ENCODE data around the gene EXOSC5. TPM values are rescaled to one million over a fixed set of nuclear protein-coding genes. Genes with fewer than 3 reads are reported as not detected.
"Not testable (repeated sequence)": the region's sequence is repeated elsewhere in the genome, so short reads cannot be mapped to it uniquely, and the experiment has no call there.

Gene EXOSC5
- total RNA-seq, 1 donor from 2014 or later: 13.9 TPM

DNA sequence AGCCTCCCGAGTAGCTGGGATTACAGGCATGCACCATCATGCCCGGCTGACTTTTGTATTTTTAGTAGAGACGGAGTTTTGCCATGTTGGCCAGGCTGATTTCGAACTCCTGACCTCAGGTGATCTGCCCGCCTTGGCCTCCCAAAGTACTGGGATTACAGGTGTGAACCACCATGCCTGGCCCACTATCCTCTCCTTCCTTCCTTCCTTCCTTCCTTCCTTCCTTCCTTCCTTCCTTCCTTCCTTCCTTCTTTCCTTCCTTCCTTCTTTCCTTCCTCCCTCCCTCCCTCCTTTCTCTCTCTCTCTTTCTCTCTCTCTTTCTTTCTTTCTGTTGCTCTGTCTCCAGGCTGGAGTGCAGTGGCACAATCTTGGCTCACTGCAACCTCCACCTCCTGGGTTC is 26.0 kb downstream of the EXOSC5 start:
- DNase-seq (ENCODE audit: low read depth in 2 of 2): not testable (repeated sequence)

DNA sequence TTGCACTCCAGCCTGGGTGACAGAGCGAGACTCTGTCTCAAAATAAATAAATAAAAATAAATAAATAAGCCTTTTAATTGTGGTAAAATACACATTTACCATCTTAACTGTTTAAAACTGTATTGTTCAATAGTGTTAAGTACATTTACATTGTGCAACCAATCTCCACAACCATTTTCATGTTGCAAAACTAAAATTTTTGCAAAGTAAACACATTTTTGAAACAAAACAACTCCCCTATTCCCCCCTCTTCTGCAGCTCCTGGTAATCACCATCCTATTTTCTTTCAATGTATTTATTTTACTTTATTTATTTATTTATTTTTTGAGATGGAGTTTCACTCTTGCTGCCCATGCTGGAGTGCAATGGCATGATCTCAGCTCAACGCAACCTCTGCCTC is 27.4 kb downstream of the EXOSC5 start:
- no peak for DNase-seq (ENCODE audit: low read depth in 2 of 2)

DNA sequence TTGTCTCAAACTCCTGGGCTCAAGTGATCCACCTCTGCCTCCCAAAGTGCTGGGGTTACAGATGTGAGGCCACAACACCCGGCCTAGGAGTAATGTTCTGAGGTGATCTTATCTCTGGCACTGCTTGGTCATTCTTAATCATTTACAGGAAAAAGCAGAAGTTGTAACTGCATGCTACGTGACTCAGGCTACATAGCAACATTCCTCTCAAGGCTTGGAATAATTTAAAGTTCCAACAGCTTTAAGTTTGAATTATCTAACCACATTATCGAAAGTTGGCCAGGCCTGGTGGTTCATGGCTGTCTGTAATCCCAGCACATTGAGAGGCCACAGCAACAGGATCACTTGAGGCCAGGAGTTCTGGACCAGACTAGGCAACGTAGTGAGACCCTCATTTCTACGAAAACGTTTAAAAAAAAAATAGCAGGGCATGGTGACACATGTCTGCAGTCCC is 29.3 kb downstream of the EXOSC5 start:
- peak in 1 of 2 donors; percentile 88 for DNase-seq (ENCODE audit: low read depth in 2 of 2)

DNA sequence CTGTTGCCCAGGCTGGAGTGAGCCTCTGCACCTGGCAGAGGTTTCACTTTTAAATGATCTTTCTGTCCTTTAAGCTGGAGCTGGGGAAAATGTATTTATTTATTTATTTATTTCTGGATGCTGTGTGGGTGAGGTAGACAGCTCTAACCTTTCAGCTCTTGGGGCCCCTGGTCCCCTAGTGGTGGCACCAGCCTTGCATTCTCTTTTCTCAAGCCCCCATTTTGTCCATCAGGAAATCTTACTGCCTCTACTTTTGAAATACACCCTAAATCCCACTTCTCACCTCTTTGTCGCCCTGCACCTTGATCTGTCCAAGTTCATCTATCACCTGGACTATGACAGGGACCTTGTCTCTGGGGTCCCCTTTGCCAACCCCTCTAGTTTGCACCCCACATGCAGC is 31.1 kb downstream of the EXOSC5 start:
- no peak for DNase-seq (ENCODE audit: low read depth in 2 of 2)

DNA sequence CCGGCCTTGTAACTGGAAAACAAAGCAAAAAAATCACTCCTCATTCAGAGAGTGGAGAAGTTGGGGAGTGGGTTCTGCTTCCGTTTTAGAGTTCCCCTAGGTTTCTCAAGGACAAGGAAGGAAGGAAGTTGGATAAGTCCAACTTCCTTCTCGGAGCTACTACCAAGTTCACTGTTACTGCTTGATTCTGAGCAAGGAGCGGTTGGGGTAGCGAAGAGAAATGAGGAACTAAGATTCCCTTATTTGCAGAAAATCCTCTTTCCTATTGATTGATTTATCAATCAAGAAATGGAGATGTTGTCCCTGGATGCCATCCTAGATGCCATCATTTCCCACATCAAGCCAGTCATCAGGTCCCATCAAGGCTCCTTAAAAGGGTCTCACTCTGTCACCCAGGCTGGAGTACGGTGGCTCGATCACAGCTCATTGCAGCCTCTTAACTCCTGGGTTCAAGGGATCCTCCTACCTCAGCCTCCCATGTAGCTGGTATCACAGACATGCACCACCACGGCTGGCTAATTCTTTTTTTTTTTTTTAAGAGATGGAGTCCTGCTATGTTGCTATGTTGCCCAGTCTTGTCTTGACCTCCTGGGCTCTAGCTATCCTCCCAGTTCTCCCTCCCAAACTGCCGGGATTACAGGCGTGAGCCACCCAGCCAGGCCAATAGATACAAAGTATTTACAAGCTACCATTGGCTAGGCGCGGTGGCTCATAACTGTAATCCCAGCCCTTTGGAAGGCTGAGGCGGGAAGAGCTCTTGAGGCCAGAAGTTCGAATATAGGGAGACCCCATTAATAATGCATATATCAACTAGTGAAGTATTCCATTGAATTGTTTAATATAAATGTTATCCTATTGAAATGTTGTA is 32.4 kb downstream of the EXOSC5 start:
- no peak for DNase-seq (ENCODE audit: low read depth in 2 of 2)

DNA sequence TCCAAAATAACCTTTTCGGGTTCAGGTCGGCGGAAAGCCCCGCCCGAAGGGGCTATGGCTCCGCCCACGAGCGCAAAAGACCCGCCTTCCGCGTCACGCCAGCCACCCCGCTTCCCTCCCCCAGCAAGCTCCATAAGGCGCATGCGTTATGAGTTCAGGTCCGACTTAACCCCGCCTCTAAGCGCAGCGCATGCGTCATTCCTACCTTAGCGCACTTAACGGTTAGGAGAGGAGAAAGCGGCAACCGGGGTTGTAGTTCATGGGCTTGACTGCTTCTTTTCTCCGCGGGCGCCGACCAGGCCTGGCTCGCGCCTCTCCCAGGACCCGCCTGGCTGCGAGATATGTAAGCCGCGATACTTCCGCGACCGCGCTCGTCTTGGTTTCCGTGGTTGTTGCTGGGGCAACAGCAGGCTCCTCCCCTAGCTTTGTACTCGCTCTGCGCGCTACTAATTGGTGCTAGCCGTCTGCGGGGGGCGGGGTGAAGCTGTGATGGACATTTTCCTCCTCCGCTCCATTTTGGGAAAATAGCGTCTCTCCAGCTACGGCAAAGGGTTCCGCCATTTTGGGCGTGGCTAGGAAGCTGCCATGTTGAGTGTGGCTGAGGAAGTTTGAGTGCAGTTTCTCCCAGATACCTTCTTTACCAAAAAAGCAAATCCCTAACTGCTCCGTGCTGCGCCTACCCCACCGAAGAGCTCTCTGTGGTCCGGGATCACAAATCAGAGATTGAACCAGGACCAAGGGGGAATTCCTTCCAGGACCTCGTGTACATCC is 33.2 kb downstream of the EXOSC5 start, which contains the start of gene B9D2:
Gene B9D2 (minus strand): TSS at position 397 of the 771 bp plus-strand sequence. CDS start 630 bp downstream, outside the sequence.
- DNase-seq (ENCODE audit: low read depth in 2 of 2): peak; percentile 98 to 99

DNA sequence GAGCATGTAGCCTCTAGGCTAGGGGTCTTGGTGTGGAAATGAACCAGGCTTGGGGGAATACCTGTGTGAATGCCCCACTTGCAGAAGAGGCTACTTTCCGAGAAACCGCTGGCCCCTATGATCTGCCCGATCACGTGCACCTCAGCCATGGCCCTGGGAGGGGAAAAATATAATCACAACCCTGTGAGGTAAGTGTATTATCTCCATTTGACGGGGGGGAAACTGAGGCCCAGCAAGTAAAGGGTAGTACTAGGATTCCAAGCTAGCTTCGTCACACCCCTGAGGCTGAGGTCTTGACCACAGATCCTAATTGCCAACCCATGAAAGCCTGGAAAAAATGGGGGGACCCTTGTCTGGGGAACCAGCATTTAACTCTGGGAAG is 33.8 kb downstream of the EXOSC5 start:
- no peak for DNase-seq (ENCODE audit: low read depth in 2 of 2)

DNA sequence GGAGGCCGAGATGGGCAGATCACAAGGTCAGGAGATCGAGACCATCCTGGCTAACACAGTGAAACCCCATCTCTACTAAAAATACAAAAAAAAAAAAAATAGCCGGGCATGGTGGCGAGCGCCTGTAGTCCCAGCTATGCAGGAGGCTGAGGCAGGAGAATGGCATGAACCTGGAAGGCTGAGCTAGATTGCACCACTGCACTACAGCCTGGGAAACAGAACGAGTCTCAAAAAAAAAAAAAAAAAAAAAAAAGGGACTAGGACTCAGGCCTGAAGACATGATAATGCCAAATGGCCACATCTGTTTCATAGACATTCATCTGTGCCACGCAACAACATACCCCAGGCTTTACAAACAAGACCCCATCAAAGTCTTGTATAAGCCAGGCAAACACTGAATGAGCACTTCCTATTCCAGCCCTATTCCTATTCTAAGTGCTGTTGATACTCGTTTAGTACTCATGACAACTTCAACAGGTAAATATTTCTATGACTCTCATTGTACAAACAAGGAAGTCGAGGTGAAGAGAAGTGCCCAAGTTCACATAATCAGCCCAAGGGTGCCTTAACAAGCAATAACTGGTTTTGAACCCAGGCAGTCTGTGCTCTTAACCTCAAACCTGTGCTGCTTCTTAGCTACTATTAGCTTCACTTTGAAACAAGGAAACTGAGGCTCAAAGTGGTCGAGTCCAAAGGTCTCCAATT is 34.9 kb downstream of the EXOSC5 start:
- no peak for DNase-seq (ENCODE audit: low read depth in 2 of 2)

DNA sequence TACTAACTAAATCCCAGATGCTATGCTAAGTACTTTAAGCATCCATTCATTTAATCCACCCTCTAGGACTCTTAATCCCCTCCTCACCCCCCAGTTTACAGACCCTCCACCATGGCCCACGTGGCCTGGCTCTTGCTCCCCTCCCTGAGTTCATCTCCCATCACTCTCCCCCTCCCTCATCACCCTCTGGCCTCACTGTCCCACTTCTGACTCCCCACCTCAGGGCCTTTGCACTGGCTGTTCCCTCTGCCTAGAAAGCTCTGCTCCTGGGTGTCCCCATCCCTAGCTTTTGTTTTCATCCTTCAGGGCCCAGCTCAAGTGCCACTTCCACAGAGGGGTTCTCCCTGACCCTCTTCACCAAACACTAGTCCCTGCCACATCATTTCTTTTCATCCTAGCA is 37.4 kb downstream of the EXOSC5 start:
- DNase-seq (ENCODE audit: low read depth in 2 of 2): no peak

DNA sequence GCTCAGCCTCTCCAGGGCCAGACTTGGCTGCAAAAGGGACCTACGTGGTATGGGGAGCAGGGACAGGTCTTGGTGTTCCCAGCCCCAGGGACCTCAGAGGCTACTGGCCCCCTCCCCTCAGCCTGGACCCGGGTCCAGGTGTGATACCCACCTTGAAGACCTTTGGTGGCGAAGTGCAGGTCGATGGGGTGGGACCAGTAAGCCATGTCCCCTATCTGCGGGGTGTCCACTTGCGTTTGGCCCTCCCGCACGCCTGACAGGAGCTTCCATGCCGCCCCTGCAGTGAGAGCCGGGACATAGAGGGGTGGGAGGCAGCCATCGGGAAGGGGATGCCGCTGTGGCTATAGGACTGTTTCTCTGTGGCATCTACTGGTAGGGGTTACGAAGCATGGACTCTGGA is 39.4 kb downstream of the EXOSC5 start:
- no peak for DNase-seq (ENCODE audit: low read depth in 2 of 2)

DNA sequence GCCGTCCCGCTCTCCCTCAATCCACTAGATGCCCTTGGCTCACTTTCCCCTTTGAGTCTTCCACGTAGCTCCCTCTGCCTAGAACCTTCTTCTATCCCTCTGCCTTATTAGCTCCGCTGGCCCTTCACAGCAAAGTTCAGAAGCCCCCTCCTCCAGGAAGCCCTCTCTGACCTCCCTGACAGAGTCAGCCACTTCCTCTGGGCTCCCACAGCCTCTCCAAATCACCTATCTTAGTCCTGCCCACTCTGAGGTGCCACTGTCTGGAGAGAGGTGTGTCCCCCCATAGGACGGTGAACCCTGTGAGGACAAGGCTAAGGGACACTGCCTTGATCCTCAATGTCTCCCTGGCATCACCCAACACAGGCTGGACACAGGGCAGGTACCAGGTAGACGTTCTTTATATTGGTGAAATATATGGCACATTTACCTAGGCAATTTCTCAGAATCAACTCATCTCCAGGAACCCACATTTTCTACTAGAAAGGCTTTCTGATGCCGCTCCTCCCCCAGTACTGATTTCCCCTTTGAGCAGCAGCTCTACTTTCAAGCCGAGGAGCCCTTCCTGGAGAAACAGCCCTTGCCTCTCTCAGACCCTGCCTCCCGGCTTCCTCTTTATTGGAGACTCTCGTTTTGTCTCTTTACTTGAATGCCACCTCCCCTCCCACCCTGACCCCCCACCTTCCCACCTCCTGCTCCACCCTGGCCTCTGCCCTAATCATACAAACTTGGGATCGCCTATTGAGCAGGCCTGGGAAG is 40.0 kb downstream of the EXOSC5 start:
- no peak for DNase-seq (ENCODE audit: low read depth in 2 of 2)

DNA sequence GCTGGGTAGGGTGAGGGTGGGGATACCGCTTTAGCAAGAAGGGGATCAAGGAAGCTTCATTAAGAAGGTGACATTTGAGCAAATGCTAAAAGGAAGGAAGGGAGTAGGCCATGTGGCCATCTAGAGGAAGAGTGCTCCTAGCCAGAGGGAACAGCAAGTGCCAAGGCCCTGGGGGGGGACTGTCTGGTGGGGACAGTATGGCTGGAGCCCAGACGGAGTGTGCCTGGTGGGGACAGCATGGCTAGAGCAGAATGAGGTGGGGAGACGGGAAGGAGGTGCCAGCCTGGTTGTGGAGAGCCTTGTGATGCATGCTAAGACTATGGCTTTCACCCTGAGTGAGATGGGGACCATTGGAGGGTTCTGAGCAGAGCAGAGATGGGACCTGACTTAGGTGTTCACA is 41.4 kb downstream of the EXOSC5 start:
- no peak for DNase-seq (ENCODE audit: low read depth in 2 of 2)

DNA sequence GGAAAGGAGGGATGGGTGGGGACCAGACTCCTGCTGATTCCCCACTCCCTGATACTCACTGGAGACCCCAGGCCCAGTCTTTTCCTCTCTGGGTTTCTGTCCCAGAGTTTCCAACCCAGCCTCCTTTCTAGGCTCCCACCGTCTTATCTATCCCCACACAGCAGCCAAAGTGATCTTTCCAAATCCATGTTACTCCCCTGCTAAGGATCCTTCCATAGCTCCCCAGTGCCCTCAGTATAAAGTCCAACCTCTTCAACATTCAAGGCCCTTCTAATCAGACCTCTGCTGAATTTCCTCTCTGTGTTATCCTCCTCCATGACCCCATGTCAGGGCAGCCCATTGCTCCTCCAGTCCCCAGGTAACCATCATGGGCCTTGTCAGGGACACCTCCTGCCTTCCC is 42.1 kb downstream of the EXOSC5 start:
- DNase-seq (ENCODE audit: low read depth in 2 of 2): no peak

DNA sequence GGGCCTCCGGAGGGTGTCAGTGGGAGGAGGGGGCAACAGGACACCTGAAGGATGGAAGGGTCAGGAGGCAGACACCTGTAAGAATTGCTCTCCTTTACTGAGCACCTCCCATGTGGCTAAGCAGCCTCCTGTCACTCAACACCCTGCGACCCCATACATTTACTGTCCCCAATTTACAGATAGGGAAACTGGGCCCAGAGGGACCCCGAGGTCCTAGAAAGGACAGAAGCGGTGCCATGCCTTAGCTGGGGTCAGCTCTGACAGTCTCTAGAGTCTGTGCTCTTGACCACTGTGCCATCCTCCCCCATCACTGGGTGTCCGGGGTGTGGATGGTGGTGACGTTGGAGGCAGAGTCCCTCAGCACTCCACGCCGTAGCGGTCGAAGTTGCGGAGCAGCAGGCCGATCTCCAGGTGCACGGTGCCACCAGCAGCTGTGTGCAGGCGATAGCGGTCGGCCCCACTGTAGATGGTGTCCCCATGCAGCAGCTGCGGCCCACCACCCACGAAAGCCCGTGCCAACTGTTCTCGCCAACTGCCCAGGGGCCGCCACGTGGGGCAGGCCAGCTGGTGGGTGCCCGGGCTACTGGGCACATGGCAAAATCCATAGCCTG is 42.7 kb downstream of the EXOSC5 start:
- no peak for DNase-seq (ENCODE audit: low read depth in 2 of 2)

DNA sequence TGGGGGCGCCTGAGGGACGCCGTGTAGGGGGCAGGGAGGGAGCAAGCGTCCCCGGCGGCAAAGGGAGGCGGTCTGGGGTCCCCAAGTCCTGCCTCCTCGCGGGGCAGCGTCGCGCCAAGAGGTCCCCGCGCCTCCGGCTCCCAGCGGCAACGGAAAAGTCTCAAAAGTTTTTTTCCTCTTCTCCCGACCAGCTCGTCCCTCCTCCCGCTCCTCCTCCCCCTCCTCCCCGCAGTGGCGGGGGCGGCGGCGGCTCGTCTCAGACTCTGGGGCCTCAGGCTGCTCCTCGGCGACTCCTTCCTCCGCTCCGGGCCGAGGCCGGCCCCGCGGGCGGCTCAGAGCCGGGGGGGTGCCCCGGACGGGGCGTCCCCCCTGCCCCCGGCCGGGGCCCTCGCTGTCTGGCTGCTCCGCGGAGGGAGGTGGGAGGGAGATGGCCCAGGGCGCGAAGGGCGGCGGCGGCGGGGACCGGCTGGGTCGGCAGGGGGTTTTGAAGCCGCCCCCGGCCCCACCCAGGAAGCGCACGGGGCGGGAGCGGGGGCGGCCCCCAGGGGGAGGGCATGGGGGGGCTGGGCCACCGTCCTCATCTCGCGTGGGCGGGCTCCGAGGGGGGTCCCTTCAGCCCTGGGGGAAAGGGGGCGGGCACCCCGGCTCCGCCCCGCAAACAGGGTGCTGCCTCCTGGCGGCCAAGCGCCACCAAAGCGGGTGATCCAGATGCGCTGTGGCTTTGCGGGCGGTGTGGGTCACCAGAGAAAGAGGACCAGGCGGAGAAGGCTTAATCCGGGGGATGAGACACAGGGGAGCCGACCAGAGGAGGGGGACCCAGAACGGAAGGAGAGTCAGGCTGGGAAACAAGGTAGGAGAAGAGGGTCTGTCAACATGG is 43.5 kb downstream of the EXOSC5 start, which contains the start of gene TGFB1:
Gene TGFB1 (minus strand): TSS at position 457 of the 877 bp plus-strand sequence. CDS start 878 bp downstream, outside the sequence.
- peak; percentile 87 to 92 for DNase-seq (ENCODE audit: low read depth in 2 of 2)

DNA sequence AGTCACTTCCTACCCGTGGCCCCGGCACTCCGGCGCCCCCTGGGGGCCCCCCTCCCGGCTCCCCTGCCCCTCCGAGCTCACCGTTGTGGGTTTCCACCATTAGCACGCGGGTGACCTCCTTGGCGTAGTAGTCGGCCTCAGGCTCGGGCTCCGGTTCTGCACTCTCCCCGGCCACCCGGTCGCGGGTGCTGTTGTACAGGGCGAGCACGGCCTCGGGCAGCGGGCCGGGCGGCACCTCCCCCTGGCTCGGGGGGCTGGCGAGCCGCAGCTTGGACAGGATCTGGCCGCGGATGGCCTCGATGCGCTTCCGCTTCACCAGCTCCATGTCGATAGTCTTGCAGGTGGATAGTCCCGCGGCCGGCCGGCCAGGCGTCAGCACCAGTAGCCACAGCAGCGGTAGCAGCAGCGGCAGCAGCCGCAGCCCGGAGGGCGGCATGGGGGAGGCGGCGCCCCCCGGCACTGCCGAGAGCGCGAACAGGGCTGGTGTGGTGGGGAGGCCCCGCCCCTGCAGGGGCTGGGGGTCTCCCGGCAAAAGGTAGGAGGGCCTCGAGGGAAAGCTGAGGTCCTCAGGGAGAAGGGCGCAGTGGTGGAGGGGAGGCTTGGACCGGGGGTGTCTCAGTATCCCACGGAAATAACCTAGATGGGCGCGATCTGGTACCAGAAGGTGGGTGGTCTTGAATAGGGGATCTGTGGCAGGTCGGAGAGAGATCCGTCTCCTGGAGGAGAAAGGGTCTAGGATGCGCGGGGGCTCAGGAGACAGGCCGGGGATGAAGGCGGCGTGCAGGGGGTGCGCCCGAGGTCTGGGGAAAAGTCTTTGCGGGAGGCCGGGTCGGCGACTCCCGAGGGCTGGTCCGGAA is 44.3 kb downstream of the EXOSC5 start:
- DNase-seq (ENCODE audit: low read depth in 2 of 2): peak; percentile 66 to 75

DNA sequence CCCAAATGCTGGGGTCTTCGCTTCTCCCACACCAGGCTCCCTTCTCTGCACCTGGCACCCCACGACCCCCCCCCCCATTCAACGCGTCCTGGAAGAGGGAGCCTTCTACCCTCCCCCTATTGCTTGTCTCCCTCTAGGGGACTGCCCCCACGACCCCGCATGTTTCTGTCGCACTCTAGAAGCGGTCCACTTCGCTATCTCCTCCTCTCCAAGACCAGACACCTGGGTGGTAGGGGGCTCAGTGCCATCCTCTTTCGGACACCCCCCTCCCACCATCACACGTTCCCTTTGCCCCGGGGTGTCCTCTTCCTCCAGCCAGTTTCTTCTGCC is 44.9 kb downstream of the EXOSC5 start:
- no peak for DNase-seq (ENCODE audit: low read depth in 2 of 2)

DNA sequence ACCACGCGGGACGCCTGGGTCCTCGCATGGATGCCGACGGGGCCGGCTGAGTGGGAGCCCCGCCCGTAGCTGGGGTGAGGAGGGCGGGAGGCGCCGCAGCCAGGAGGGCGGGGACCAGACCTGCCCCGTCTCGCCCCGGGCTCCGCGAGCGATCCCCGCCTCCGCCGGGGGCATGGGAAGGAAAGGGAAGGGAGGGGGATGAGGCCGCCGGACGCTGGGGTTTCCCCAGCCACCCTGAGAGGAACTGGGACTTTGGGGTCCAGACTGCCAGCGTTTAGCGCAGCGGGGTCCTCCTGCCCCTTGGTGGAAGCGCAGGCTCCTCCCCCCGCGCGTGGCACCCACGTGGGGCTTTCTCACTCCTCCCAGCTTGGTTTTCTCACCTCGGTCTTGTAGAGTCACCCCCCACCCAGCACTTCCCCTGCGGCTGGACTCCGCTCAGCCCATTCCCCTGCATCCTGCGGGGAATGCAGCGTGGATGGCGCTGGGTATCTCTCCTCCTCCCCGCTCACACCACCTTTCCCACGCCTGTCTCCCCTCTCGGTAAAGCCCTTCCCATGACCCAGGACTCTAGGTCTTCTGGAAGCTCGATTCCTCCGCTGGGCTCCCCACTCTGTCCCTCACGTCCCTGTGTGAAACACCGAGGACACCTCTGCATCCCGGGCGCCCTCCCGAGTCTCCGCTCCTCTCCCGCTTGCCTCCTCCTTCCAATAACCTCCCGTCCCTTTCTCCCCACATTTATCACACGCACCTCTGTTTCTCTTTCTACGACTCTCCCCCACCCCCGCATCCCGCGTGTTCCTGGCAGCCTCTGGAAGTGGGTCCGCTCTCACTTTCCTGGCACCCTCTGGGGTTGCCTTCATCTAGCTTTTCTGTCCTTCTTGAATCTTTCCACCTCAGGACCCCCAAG is 45.6 kb downstream of the EXOSC5 start:
- peak; percentile 47 to 82 for DNase-seq (ENCODE audit: low read depth in 2 of 2)

Data from lung microvascular endothelial cell (primary cell).